ENCODE results near the gene NDUFB10. TPM values are rescaled to one million over a fixed set of nuclear protein-coding genes. Genes with fewer than 3 reads are reported as not detected.
A peak's percentile ranks its signal among the peaks of the same experiment; 100 is the strongest.
"Not testable (repeated sequence)": the region's sequence is repeated elsewhere in the genome, so short reads cannot be mapped to it uniquely, and the experiment has no call there.

Gene NDUFB10
- total RNA-seq, 2 donors from 2014 or later, result 172 to 333 TPM

GRCh38 chr16:1958715-1959268 lies 546 bp upstream of the NDUFB10 start:
- H3K4me1 ChIP-seq (replicated peaks), result peaks cover 3% of the 10 kb centered on the region
- no peak for TF ChIP-seq POLR2AphosphoS5 (IDR thresholded peaks at IDR 0.05)
- no peak for TF ChIP-seq CTCF (IDR thresholded peaks at IDR 0.05)
- TF ChIP-seq POLR2A (IDR thresholded peaks at IDR 0.05), result no peak
- DNase-seq (ENCODE audit: low spot score), result no peak
- peak overlapping the region in 1 of 2 donors; percentile 25 for H3K27ac ChIP-seq
- no peaks in the 10 kb centered on the region for H3K27me3 ChIP-seq (replicated peaks; ENCODE audit: insufficient read depth)
- no peaks in the 10 kb centered on the region for H3K9me3 ChIP-seq
- intact Hi-C loops (cut with DNase I), result no loop called here
- 35% methylated on average over 13 of the region's 14 CpGs for WGBS
- peak overlapping the region; percentile 74 to 88 for H3K4me3 ChIP-seq
- no peaks in the 10 kb centered on the region for H3K36me3 ChIP-seq

- WGBS, result 37% methylated on average over 20 of the region's 20 CpGs
- H3K4me3 ChIP-seq, result no peak overlapping the region
- intact Hi-C loops (cut with DNase I), result no loop called here
- peaks cover 7% of the 10 kb centered on the region for H3K4me1 ChIP-seq (replicated peaks)
- no peak overlapping the region for H3K27ac ChIP-seq
- TF ChIP-seq CTCF (IDR thresholded peaks at IDR 0.05) (no peak), POLR2AphosphoS5 (IDR thresholded peaks at IDR 0.05) (no peak), POLR2A (IDR thresholded peaks at IDR 0.05) (no peak)
- no peaks in the 10 kb centered on the region for H3K9me3 ChIP-seq
- no peak for DNase-seq (ENCODE audit: low spot score)
- H3K27me3 ChIP-seq (replicated peaks; ENCODE audit: insufficient read depth), result no peaks in the 10 kb centered on the region
- no peaks in the 10 kb centered on the region for H3K36me3 ChIP-seq
Observed at GRCh38 chr16:1960665-1961630, 1.6 kb downstream of the NDUFB10 start.

- H3K36me3 ChIP-seq, result no peaks in the 10 kb centered on the region
- H3K27ac ChIP-seq, result no peak overlapping the region
- H3K9me3 ChIP-seq, result no peaks in the 10 kb centered on the region
- no peak overlapping the region for H3K4me3 ChIP-seq
- H3K27me3 ChIP-seq (replicated peaks; ENCODE audit: insufficient read depth), result no peaks in the 10 kb centered on the region
- no peak for TF ChIP-seq POLR2AphosphoS5 (IDR thresholded peaks at IDR 0.05)
- no peak for TF ChIP-seq CTCF (IDR thresholded peaks at IDR 0.05)
- TF ChIP-seq POLR2A (IDR thresholded peaks at IDR 0.05), result no peak
- H3K4me1 ChIP-seq (replicated peaks), result peaks cover 8% of the 10 kb centered on the region
- intact Hi-C loops (cut with DNase I), result no loop called here
- DNase-seq (ENCODE audit: low spot score), result no peak
- 55% methylated on average over 6 of the region's 6 CpGs for WGBS
Observed at GRCh38 chr16:1961651-1962067, 2.3 kb downstream of the NDUFB10 start.

- H3K27me3 ChIP-seq (replicated peaks; ENCODE audit: insufficient read depth); H3K36me3 ChIP-seq; H3K9me3 ChIP-seq; H3K4me3 ChIP-seq; intact Hi-C loops (cut with DNase I); DNase-seq (ENCODE audit: low spot score); H3K27ac ChIP-seq; H3K4me1 ChIP-seq (replicated peaks): not testable (repeated sequence)
- WGBS, result 81% methylated on average over 37 of the region's 37 CpGs
Observed at GRCh38 chr16:1962161-1963153, 3.1 kb downstream of the NDUFB10 start.
